Cardiac muscle cell (in vitro differentiated cells and primary cell): ENCODE data around the gene MICOS13. TPM values are rescaled to one million over a fixed set of nuclear protein-coding genes. Genes with fewer than 3 reads are reported as not detected.

Experiments
- DNase-seq, 2 donors: peaks; one replicate each; pipeline versions ENCODE4 v3.0.0 to v3.0.0-alpha.2; 2010 to 2017; ENCODE audit warnings: low read depth in 1 of 2, low spot score in 1 of 2
- H3K27ac ChIP-seq: fragments of 200-600 bp; sonication (generic); 2 replicates; pipeline ENCODE4 v1.5.1; 2016
- H3K27me3 ChIP-seq: fragments of 200-600 bp; sonication (generic); 2 replicates; pipeline ENCODE4 v1.6.0; 2016; ENCODE audit warnings: control low read depth
- H3K36me3 ChIP-seq: fragments of 200-600 bp; sonication (generic); 2 replicates; pipeline ENCODE4 v1.5.1; 2016; ENCODE audit warnings: control low read depth
- H3K4me1 ChIP-seq: fragments of 200-600 bp; sonication (generic); 2 replicates; pipeline ENCODE4 v1.8.1; 2017; ENCODE audit warnings: low read depth, mild to moderate bottlenecking, mixed run types
- H3K4me3 ChIP-seq: fragments of 200-600 bp; sonication (generic); 2 replicates; pipeline ENCODE4 v1.5.1; 2016; ENCODE audit warnings: mild to moderate bottlenecking
- H3K9me3 ChIP-seq: fragments of 200-600 bp; sonication (generic); 2 replicates; pipeline ENCODE4 v1.5.1; 2017; ENCODE audit warnings: low read depth, mild to moderate bottlenecking, control low read depth
- CTCF ChIP-seq: IDR thresholded peaks from 2 replicates; pipeline ENCODE4 v1.5.1; 2012; ENCODE audit warnings: low read depth, mild to moderate bottlenecking, low read length
- polyA plus RNA-seq: library from polyadenylated mRNA; unstranded; fragments of >200 nt; fragmentation: Nextera tagmentation; extraction: Ambion mirVana; gene quantifications from 2 replicates; pipeline ENCODE4 v1.2.1, GENCODE V29; 2016
- total RNA-seq: library from RNA; depleted of rRNA; stranded (reverse); fragments of >200 nt; gene quantifications from 2 replicates; pipeline ENCODE4 v1.2.3, GENCODE V29; 2016

The MICOS13 gene
- total and polyA plus RNA-seq, 2 experiments from 2014 or later: 59.1 to 173 TPM

- H3K9me3 ChIP-seq: no peaks in the 10 kb centered on the region
- TF ChIP-seq CTCF: no peak
- H3K36me3 ChIP-seq: peaks cover 14% of the 10 kb centered on the region
- DNase-seq: no peak
- H3K4me1 ChIP-seq: peaks cover 19% of the 10 kb centered on the region
- H3K27me3 ChIP-seq: no peaks in the 10 kb centered on the region
- H3K27ac ChIP-seq: no peak overlapping the region
- H3K4me3 ChIP-seq: no peak overlapping the region
Measured at GRCh38 chr19:5671600-5671999, 8.7 kb downstream of the MICOS13 start.

- Histone ChIP-seq H3K36me3 (peaks cover 36% of the 10 kb centered on the region), H3K27ac (peak overlapping the region; percentile 14), H3K27me3 (no peaks in the 10 kb centered on the region), H3K4me3 (no peak overlapping the region), H3K4me1 (no peaks in the 10 kb centered on the region), H3K9me3 (no peaks in the 10 kb centered on the region)
- no peak for TF ChIP-seq CTCF
- no peak for DNase-seq
Measured at GRCh38 chr19:5669212-5669611, 11.1 kb downstream of the MICOS13 start.

GRCh38 chr19:5667751-5668271 lies 12.5 kb downstream of the MICOS13 start:
- H3K36me3 ChIP-seq: peaks cover 49% of the 10 kb centered on the region
- H3K4me3 ChIP-seq: no peak overlapping the region
- H3K4me1 ChIP-seq: no peaks in the 10 kb centered on the region
- no peak for TF ChIP-seq CTCF
- DNase-seq: no peak
- no peaks in the 10 kb centered on the region for H3K9me3 ChIP-seq
- H3K27me3 ChIP-seq: no peaks in the 10 kb centered on the region
- peak overlapping the region; percentile 60 for H3K27ac ChIP-seq

GRCh38 chr19:5666921-5667610 lies 13.2 kb downstream of the MICOS13 start:
- Histone ChIP-seq H3K4me3 (no peak overlapping the region), H3K27me3 (no peaks in the 10 kb centered on the region), H3K27ac (peak overlapping the region; percentile 60), H3K4me1 (no peaks in the 10 kb centered on the region), H3K9me3 (no peaks in the 10 kb centered on the region), H3K36me3 (peaks cover 57% of the 10 kb centered on the region)
- DNase-seq: no peak
- TF ChIP-seq CTCF: no peak

GRCh38 chr19:5665781-5666513 lies 14.4 kb downstream of the MICOS13 start:
- Histone ChIP-seq H3K9me3 (no peaks in the 10 kb centered on the region), H3K4me3 (no peak overlapping the region), H3K4me1 (no peaks in the 10 kb centered on the region), H3K27me3 (no peaks in the 10 kb centered on the region), H3K27ac (peak overlapping the region; percentile 19), H3K36me3 (peaks cover 65% of the 10 kb centered on the region)
- peak; percentile 15 for TF ChIP-seq CTCF
- DNase-seq: peak in 1 of 2 donors; percentile 33
